ENCODE data around the gene RPS6KA5. TPM values are rescaled to one million over a fixed set of nuclear protein-coding genes. Genes with fewer than 3 reads are reported as not detected.

The RPS6KA5 gene
- total RNA-seq, 1 donor from 2014 or later, result 1.0 TPM

DNA sequence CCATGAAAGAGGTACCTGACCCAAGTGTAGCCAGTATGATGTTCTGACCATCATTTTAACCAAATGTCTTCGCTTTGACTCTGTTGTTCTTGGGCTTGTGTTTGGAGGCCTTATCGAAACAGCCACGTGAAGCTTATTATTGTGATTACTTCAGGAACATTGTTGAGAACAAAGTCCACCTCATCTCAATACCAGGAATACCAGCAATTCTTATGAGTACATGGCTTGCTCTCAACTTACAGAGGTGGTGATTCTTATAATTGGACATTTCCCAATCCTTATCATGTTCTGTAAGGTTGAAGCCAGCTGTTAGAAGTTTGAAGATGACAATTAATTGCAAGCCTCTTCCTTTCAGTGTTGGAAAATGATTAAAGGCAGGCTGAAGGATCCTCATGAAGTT is 21.8 kb upstream of the RPS6KA5 start:
- Histone ChIP-seq H3K36me3 (ENCODE audit: insufficient read depth, low read length) (no peaks in the 10 kb centered on the region), H3K9me3 (ENCODE audit: insufficient read depth, low read depth, low read length) (no peaks in the 10 kb centered on the region), H3K4me3 (ENCODE audit: insufficient read depth, low read depth, low read length) (no peak overlapping the region), H3K4me1 (ENCODE audit: insufficient read depth, low read length) (no peaks in the 10 kb centered on the region), H3K4me2 (ENCODE audit: low read length) (no peak overlapping the region), H4K20me1 (ENCODE audit: insufficient read depth, low read length) (no peaks in the 10 kb centered on the region), H3K9ac (ENCODE audit: low read length) (no peak overlapping the region), H3K27ac (ENCODE audit: low read depth, low read length) (no peak overlapping the region), H3K79me2 (ENCODE audit: insufficient read depth, low read length) (no peaks in the 10 kb centered on the region), H3K27me3 (ENCODE audit: insufficient read depth, low read length) (no peaks in the 10 kb centered on the region), H2AFZ (ENCODE audit: low read depth, low read length) (no peak overlapping the region)
- Mint-ChIP-seq H3K9me3 (ENCODE audit: unreplicated experiment) (no peaks in the 10 kb centered on the region), H3K27ac (ENCODE audit: unreplicated experiment) (no peak overlapping the region), H3K4me3 (ENCODE audit: unreplicated experiment) (no peak overlapping the region), H3K27me3 (ENCODE audit: low read depth, unreplicated experiment) (no peaks in the 10 kb centered on the region), H3K4me1 (ENCODE audit: low read depth, unreplicated experiment) (no peaks in the 10 kb centered on the region), H3K36me3 (ENCODE audit: low read depth, unreplicated experiment) (peaks cover 2% of the 10 kb centered on the region)
- FAIRE-seq (no peak), DNase-seq (ENCODE audit: low read depth) (no peak)
- TF ChIP-seq, protein P1, sequence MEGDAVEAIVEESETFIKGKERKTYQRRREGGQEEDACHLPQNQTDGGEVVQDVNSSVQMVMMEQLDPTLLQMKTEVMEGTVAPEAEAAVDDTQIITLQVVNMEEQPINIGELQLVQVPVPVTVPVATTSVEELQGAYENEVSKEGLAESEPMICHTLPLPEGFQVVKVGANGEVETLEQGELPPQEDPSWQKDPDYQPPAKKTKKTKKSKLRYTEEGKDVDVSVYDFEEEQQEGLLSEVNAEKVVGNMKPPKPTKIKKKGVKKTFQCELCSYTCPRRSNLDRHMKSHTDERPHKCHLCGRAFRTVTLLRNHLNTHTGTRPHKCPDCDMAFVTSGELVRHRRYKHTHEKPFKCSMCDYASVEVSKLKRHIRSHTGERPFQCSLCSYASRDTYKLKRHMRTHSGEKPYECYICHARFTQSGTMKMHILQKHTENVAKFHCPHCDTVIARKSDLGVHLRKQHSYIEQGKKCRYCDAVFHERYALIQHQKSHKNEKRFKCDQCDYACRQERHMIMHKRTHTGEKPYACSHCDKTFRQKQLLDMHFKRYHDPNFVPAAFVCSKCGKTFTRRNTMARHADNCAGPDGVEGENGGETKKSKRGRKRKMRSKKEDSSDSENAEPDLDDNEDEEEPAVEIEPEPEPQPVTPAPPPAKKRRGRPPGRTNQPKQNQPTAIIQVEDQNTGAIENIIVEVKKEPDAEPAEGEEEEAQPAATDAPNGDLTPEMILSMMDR (IDR thresholded peaks at IDR 0.05; ENCODE audit: insufficient read depth, low read depth, low read length), result no peak
- no peak for TF ChIP-seq EZH2 (IDR thresholded peaks at IDR 0.05; ENCODE audit: insufficient read depth, low read length)

DNA sequence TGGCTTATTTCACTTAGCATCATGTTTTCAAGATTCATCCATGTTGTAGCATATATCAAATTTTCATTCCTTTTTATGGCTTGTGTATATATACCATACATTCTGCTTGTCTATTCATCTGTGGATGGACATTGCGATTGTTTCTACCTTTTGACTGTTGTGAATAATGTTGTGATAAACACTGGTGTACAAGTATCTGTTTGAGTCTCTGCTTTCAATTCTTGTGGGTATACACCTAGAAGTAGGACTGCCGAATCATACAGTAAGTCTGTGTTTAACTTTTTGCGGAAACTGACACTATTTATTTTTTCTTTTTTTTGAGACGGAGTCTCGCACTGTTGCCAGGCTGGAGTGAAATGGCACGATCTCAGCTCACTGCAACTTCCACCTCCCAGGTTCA is 19.6 kb upstream of the RPS6KA5 start:
- no peaks in the 10 kb centered on the region for H3K9me3 Mint-ChIP-seq (ENCODE audit: unreplicated experiment)
- Histone ChIP-seq H4K20me1 (ENCODE audit: insufficient read depth, low read length) (no peaks in the 10 kb centered on the region), H3K79me2 (ENCODE audit: insufficient read depth, low read length) (no peaks in the 10 kb centered on the region), H3K27ac (ENCODE audit: low read depth, low read length) (no peak overlapping the region), H3K4me2 (ENCODE audit: low read length) (no peak overlapping the region), H3K4me3 (ENCODE audit: insufficient read depth, low read depth, low read length) (no peak overlapping the region), H2AFZ (ENCODE audit: low read depth, low read length) (no peak overlapping the region), H3K9ac (ENCODE audit: low read length) (no peak overlapping the region), H3K27me3 (ENCODE audit: insufficient read depth, low read length) (no peaks in the 10 kb centered on the region), H3K4me1 (ENCODE audit: insufficient read depth, low read length) (no peaks in the 10 kb centered on the region), H3K9me3 (ENCODE audit: insufficient read depth, low read depth, low read length) (no peaks in the 10 kb centered on the region), H3K36me3 (ENCODE audit: insufficient read depth, low read length) (no peaks in the 10 kb centered on the region)
- no peak for DNase-seq (ENCODE audit: low read depth)
- H3K36me3 Mint-ChIP-seq (ENCODE audit: low read depth, unreplicated experiment), result no peaks in the 10 kb centered on the region
- H3K4me1 Mint-ChIP-seq (ENCODE audit: low read depth, unreplicated experiment), result no peaks in the 10 kb centered on the region
- no peak for TF ChIP-seq EZH2 (IDR thresholded peaks at IDR 0.05; ENCODE audit: insufficient read depth, low read length)
- TF ChIP-seq, protein P1 (IDR thresholded peaks at IDR 0.05; ENCODE audit: insufficient read depth, low read depth, low read length), result no peak
- H3K27ac Mint-ChIP-seq (ENCODE audit: unreplicated experiment), result no peak overlapping the region
- no peak overlapping the region for H3K4me3 Mint-ChIP-seq (ENCODE audit: unreplicated experiment)
- peaks cover 7% of the 10 kb centered on the region for H3K27me3 Mint-ChIP-seq (ENCODE audit: low read depth, unreplicated experiment)
- no peak for FAIRE-seq

DNA sequence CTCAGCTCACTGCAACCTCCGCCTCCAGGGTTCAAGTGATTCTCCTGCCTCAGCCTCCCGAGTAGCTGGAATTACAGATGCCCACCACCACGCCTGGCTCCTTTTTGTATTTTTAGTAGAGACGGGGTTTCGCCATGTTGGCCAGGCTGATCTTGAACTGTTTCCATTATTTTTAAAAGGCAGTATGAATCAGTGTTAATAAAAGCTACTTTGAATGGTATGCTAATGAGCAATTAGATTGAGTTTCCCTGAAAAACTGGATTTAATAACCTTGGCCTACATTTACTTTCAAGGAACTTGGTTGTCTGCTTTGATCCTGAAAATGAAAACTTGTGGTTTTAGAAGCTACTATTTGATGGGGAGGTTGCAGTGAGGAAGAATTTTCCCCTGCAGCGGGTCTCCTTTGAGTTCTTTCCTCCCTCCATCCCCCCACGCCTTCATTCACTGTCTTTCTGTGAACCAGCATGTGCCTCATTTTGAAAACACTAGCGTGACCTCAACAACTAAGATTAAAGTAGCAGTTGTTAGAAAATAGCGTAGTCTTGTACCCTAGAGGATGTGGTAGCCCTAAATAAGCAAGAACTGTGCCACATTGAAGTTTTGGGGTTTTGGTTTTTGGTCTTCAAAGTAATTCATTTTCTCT is 17.8 kb upstream of the RPS6KA5 start:
- H3K9ac ChIP-seq (ENCODE audit: low read length), result no peak overlapping the region
- no peaks in the 10 kb centered on the region for H3K36me3 Mint-ChIP-seq (ENCODE audit: low read depth, unreplicated experiment)
- no peak overlapping the region for H2AFZ ChIP-seq (ENCODE audit: low read depth, low read length)
- H3K9me3 Mint-ChIP-seq (ENCODE audit: unreplicated experiment), result no peaks in the 10 kb centered on the region
- no peaks in the 10 kb centered on the region for H3K36me3 ChIP-seq (ENCODE audit: insufficient read depth, low read length)
- H3K4me1 ChIP-seq (ENCODE audit: insufficient read depth, low read length), result no peaks in the 10 kb centered on the region
- H3K79me2 ChIP-seq (ENCODE audit: insufficient read depth, low read length), result no peaks in the 10 kb centered on the region
- no peaks in the 10 kb centered on the region for H3K9me3 ChIP-seq (ENCODE audit: insufficient read depth, low read depth, low read length)
- FAIRE-seq (no peak), DNase-seq (ENCODE audit: low read depth) (no peak)
- TF ChIP-seq, protein P1 (IDR thresholded peaks at IDR 0.05; ENCODE audit: insufficient read depth, low read depth, low read length), result no peak
- no peak for TF ChIP-seq EZH2 (IDR thresholded peaks at IDR 0.05; ENCODE audit: insufficient read depth, low read length)
- H3K27ac Mint-ChIP-seq (ENCODE audit: unreplicated experiment), result no peak overlapping the region
- H4K20me1 ChIP-seq (ENCODE audit: insufficient read depth, low read length), result no peaks in the 10 kb centered on the region
- H3K4me3 ChIP-seq (ENCODE audit: insufficient read depth, low read depth, low read length), result no peak overlapping the region
- no peak overlapping the region for H3K27ac ChIP-seq (ENCODE audit: low read depth, low read length)
- H3K27me3 ChIP-seq (ENCODE audit: insufficient read depth, low read length), result no peaks in the 10 kb centered on the region
- H3K4me2 ChIP-seq (ENCODE audit: low read length), result no peak overlapping the region
- H3K27me3 Mint-ChIP-seq (ENCODE audit: low read depth, unreplicated experiment), result peaks cover 7% of the 10 kb centered on the region
- H3K4me3 Mint-ChIP-seq (ENCODE audit: unreplicated experiment), result no peak overlapping the region
- no peaks in the 10 kb centered on the region for H3K4me1 Mint-ChIP-seq (ENCODE audit: low read depth, unreplicated experiment)

All from astrocyte (in vitro differentiated cells and primary cell).